HUES6 (cell line): ENCODE data around the gene TPM3.
"Not testable (repeated sequence)": the region's sequence is repeated elsewhere in the genome, so short reads cannot be mapped to it uniquely, and the experiment has no call there.

Source experiments
- H3K27ac ChIP-seq: 2 replicates; pipeline ENCODE4 v1.7.0; 2013; ENCODE audit warnings: low read depth, mild to moderate bottlenecking, low read length, inconsistent platforms
- H3K27me3 ChIP-seq: 2 replicates; pipeline ENCODE4 v1.6.1; 2013; ENCODE audit warnings: low read length; ENCODE audit not compliant: control insufficient read depth, insufficient read depth
- H3K36me3 ChIP-seq: 2 replicates; pipeline ENCODE4 v1.6.1; 2013; ENCODE audit warnings: low read length; ENCODE audit not compliant: control insufficient read depth, insufficient read depth
- H3K4me1 ChIP-seq: 2 replicates; pipeline ENCODE4 v1.6.1; 2013; ENCODE audit warnings: low read length; ENCODE audit not compliant: control insufficient read depth, insufficient read depth
- H3K4me3 ChIP-seq: 2 replicates; pipeline ENCODE4 v1.5.1; 2013; ENCODE audit warnings: low read depth, low read length
- H3K9ac ChIP-seq: one replicate; pipeline ENCODE4 v1.6.1; 2013; ENCODE audit warnings: mild to moderate bottlenecking, low read length
- H3K9me3 ChIP-seq: 2 replicates; pipeline ENCODE4 v1.6.1; 2013; ENCODE audit warnings: low read depth, low read length; ENCODE audit not compliant: control insufficient read depth, insufficient read depth

Gene TPM3

GRCh38 chr1:154206196-154206595 lies 14.3 kb upstream of the TPM3 start, which contains the start of gene CFAP141:
TSS of gene CFAP141 (minus strand) at chr1:154206333. CDS start at chr1:154206307, 26 bp downstream.
- Histone ChIP-seq H3K4me1 (no peaks in the 10 kb centered on the region), H3K36me3 (peaks cover 50% of the 10 kb centered on the region), H3K27me3 (no peaks in the 10 kb centered on the region), H3K27ac (no peak within 1 kb of the TSS), H3K4me3 (no peak within 1 kb of the TSS), H3K9me3 (no peaks in the 10 kb centered on the region), H3K9ac (no peak within 1 kb of the TSS)

- not testable (repeated sequence) for H3K27ac ChIP-seq, H3K27me3 ChIP-seq, H3K4me1 ChIP-seq, H3K9me3 ChIP-seq, H3K9ac ChIP-seq, H3K4me3 ChIP-seq
- H3K36me3 ChIP-seq = peaks cover 47% of the 10 kb centered on the region
These were observed 13.9 kb upstream of the TPM3 start for GRCh38 chr1:154205778-154206177.

GRCh38 chr1:154199563-154199879 lies 7.6 kb upstream of the TPM3 start:
- Histone ChIP-seq H3K4me3 (no peak overlapping the region), H3K9me3 (no peaks in the 10 kb centered on the region), H3K27ac (no peak overlapping the region), H3K4me1 (peaks cover 4% of the 10 kb centered on the region), H3K27me3 (no peaks in the 10 kb centered on the region), H3K36me3 (no peaks in the 10 kb centered on the region), H3K9ac (no peak overlapping the region)

- H3K4me3 ChIP-seq = peak overlapping the region; percentile 32
- no peak overlapping the region for H3K9ac ChIP-seq
- H3K9me3 ChIP-seq = no peaks in the 10 kb centered on the region
- H3K27ac ChIP-seq = no peak overlapping the region
- H3K4me1 ChIP-seq = peaks cover 4% of the 10 kb centered on the region
- H3K27me3 ChIP-seq = peaks cover 5% of the 10 kb centered on the region; the same call in 1 of the 2 replicates
- H3K36me3 ChIP-seq = no peaks in the 10 kb centered on the region
These were observed 7.1 kb upstream of the TPM3 start for GRCh38 chr1:154198756-154199562.

- Histone ChIP-seq H3K36me3 (no peaks in the 10 kb centered on the region), H3K4me3 (no peak overlapping the region), H3K9ac (no peak overlapping the region), H3K4me1 (peaks cover 7% of the 10 kb centered on the region; the same call in 1 of the 2 replicates), H3K9me3 (no peaks in the 10 kb centered on the region), H3K27me3 (peaks cover 15% of the 10 kb centered on the region; the same call in 1 of the 2 replicates), H3K27ac (no peak overlapping the region)
These were observed 1.9 kb upstream of the TPM3 start for GRCh38 chr1:154193821-154194220.

GRCh38 chr1:154192476-154192875 lies 576 bp upstream of the TPM3 start:
- H3K4me1 ChIP-seq = peaks cover 11% of the 10 kb centered on the region; the same call in 1 of the 2 replicates
- H3K9ac ChIP-seq = no peak overlapping the region
- no peaks in the 10 kb centered on the region for H3K9me3 ChIP-seq
- H3K27ac ChIP-seq = no peak overlapping the region
- H3K36me3 ChIP-seq = no peaks in the 10 kb centered on the region
- H3K27me3 ChIP-seq = peaks cover 15% of the 10 kb centered on the region; the same call in 1 of the 2 replicates
- no peak overlapping the region for H3K4me3 ChIP-seq

- H3K4me1 ChIP-seq = peaks cover 24% of the 10 kb centered on the region
- no peak overlapping the region for H3K9ac ChIP-seq
- H3K27me3 ChIP-seq = peaks cover 15% of the 10 kb centered on the region; the same call in 1 of the 2 replicates
- H3K9me3 ChIP-seq = no peaks in the 10 kb centered on the region
- no peak overlapping the region for H3K27ac ChIP-seq
- H3K36me3 ChIP-seq = no peaks in the 10 kb centered on the region
- no peak overlapping the region for H3K4me3 ChIP-seq
These were observed 1.4 kb downstream of the TPM3 start for GRCh38 chr1:154190550-154190949.

GRCh38 chr1:154186852-154187501 lies 4.9 kb downstream of the TPM3 start:
- H3K9ac ChIP-seq = no peak overlapping the region
- no peaks in the 10 kb centered on the region for H3K36me3 ChIP-seq
- H3K27me3 ChIP-seq = no peaks in the 10 kb centered on the region; the same call in 1 of the 2 replicates
- H3K9me3 ChIP-seq = no peaks in the 10 kb centered on the region
- peak overlapping the region; percentile 24; the same call in 1 of the 2 replicates for H3K4me3 ChIP-seq
- peaks cover 20% of the 10 kb centered on the region for H3K4me1 ChIP-seq
- peak overlapping the region; percentile 4; the same call in 1 of the 2 replicates for H3K27ac ChIP-seq

GRCh38 chr1:154186177-154186576 lies 5.7 kb downstream of the TPM3 start:
- Histone ChIP-seq H3K4me1 (peaks cover 20% of the 10 kb centered on the region), H3K36me3 (no peaks in the 10 kb centered on the region), H3K9ac (no peak overlapping the region), H3K4me3 (no peak overlapping the region; the same call in 1 of the 2 replicates), H3K27ac (no peak overlapping the region), H3K9me3 (no peaks in the 10 kb centered on the region), H3K27me3 (no peaks in the 10 kb centered on the region)

- Histone ChIP-seq H3K4me1 (peaks cover 46% of the 10 kb centered on the region), H3K9ac (peak overlapping the region; percentile 86)
These were observed 8.6 kb downstream of the TPM3 start for GRCh38 chr1:154183046-154183915.

More at GRCh38 chr1:154183046-154183915, 8.6 kb downstream of the TPM3 start:
- H3K27ac ChIP-seq = peak overlapping the region; percentile 68; the same call in 1 of the 2 replicates
- H3K36me3 ChIP-seq = peaks cover 19% of the 10 kb centered on the region
- H3K4me3 ChIP-seq = peak overlapping the region; percentile 94
- H3K9me3 ChIP-seq = no peaks in the 10 kb centered on the region
- no peaks in the 10 kb centered on the region for H3K27me3 ChIP-seq
